Hematopoietic multipotent progenitor cell (in vitro differentiated cells): ENCODE results near the gene PCSK2. TPM values are rescaled to one million over a fixed set of nuclear protein-coding genes. Genes with fewer than 3 reads are reported as not detected.

Source experiments
- DNase-seq, 3 donors: peaks; one replicate each; pipeline ENCODE4 v3.0.0-alpha.2; 2011 to 2015; ENCODE audit warnings: low read depth in 2 of 3, low spot score in 2 of 3
- total RNA-seq: library from RNA; depleted of rRNA; stranded (reverse); fragments of >200 nt; gene quantifications from one replicate; pipeline ENCODE4 v1.2.3, GENCODE V29; 2012

PCSK2 gene
- total RNA-seq, 1 donor = under 0.01 TPM

DNA sequence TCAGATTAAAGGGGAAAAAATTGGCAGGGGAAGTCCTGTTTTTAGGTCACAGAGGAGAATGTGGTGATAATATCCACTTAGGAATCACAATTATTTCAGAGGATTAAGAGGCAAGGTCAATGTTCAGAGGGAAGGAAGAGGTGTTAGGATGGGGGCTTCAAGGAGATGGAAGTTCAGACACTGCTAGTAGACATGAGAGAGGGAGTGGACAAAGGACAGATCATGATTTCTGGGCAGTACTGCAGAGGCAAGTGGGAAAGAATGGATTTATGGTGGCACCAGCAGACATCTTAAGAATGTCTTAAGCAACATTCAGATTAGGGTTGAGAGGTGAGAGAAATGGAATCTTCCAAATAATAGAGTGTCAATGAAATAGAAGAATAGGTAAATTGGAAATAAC, 9.9 kb downstream of the PCSK2 start:
- DNase-seq = no peak

DNA sequence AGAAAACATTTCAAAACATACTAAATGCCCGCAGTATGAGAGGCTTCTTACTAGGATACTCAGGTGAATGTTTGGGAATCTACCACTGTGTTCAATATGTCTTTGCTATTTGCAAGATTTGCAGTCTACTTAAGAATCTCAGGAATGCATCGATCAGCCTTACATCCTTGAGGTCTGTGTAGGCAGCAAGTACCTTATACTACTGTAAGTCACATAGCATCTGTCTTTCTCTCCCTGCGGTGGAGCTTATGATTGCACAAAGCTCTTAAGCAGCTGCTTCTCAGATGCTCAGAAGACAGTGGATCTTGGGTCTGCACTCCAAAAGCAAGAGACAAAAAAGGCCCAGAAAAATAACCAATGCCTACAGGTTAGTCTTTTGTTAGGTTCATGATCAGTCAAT, 21.4 kb downstream of the PCSK2 start:
- no peak for DNase-seq

DNA sequence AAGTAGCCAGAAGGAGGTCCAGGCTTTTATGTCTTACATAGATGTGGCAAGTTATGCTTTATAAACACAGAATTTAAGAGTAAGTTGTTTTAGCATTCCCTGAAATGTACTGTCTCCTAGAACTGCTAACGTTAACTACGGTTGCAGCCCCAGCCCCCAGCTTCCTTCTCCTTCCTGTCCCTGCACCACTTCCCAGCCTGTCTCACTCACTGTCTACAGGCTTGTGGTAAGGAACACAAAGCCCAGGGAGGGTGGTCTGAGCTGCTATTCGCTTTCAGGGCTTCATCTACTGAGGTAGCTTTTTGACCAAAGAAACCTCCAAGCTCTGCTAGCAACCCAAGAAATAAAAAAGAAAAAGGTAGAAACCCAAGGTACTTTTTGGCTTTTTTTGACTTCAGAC, 35.9 kb downstream of the PCSK2 start:
- no peak for DNase-seq

DNA sequence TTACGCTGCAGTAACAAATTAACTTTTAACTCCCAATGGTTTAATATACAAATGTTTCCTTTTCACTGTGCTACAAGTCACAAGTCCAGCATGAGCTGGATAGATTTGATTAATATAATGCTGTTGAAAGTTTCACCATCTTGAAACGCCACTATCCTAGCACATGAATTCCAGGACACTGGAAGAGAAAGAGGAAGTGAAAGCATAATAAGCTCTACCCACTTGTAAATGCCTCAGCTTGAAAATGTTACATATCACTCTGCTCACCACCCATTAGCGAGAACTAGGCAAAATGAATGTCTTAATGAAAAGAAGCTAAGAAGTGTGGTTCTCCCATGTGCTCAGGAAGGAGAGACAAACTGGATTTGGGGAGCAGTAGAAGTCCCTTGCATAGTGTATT, 46.9 kb downstream of the PCSK2 start:
- no peak for DNase-seq

DNA sequence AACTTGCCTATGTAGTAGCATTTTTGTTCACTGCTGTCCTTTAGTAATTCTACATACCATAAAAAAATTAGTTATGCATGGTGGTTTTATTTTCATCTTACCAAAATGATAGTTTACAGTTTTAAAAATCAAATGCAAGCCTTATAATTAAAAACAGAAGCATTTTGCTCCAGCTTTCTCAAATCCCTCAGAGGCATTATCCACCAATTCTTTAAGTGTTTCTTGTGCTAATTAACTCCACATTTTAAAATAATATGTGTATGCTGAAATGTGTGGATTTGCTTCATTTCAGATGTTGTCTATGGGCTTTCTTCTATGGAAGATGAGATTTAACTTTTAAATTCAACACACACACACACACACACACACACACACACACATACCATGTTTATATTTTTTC, 49.3 kb downstream of the PCSK2 start:
- no peak for DNase-seq

DNA sequence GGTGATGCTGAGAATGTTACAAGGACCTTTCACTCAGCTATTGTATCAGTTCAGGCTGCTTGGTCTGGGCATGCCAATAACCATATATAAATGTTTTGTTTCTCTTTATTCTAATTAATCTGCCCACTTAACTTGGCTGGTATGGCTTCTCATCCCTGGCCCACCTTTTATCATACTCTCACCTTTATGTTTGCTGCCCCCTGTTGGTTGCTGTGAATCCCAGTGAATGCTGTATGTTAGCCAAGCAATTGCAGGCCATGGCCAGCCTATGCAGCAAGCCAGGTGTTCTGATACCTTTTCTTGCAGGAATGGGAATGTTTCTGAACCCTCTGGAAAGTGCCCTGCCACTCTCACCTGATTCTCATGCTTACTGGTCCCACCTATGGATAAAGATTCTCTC, 54.6 kb downstream of the PCSK2 start:
- peak in 1 of 3 donors; percentile 1 for DNase-seq

DNA sequence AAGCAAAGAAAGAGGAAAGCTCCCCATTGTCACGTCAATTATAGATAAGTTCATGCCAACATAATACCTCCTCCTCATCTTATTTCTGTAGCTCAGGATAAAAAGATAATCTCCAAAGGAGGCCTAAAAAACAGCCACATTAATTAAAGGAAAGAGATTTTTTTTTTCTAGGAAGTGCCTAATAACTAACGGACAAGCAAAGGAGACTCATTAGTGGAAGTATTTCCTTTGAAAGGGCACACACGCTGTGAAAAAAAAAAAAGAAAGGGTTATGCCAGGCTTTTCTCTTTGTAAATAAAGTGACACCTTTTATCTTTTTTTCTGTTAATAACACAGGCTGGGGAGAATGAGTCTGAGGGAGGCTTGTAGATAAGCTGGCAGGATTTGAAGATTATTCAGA, 55.7 kb downstream of the PCSK2 start:
- DNase-seq = no peak

DNA sequence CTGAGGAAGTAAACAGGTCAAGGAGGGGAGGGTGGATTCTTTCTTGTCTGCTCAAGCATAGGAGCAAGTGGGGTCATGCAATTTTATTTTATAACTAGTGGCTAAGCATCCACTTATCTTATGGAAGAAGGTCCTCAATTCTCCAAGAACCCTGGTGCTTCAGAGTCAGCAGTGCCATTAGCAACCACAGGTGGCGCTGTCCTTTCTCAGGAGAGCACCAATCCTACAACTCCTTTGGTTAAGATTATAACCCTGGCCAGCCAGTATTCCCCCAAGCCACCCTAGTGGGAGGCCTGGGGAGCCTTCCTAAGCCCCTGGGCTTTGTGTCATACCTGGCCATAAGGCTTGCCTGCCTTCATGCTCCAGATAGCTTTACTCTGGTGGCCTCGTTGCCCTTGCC, 60.7 kb downstream of the PCSK2 start:
- DNase-seq = no peak

DNA sequence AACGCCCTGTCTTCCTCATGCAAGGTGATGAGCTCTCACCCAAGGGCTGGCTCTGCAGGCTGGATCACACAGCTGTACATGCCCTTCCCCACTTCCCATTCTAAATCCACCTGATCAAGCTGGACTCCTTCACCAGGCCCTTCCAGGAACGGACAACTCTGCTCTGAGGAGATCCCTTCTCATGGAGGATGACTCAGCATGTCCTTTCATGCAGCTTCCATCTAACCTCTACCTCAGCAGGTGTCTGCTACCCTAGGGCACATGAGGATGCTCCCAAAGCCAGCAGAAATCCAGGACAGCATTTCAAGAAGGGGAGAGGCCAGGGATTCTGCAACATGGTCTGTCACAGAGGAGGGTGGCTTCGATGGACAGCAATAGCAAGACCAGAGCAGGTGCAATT, 61.2 kb downstream of the PCSK2 start:
- DNase-seq = no peak

DNA sequence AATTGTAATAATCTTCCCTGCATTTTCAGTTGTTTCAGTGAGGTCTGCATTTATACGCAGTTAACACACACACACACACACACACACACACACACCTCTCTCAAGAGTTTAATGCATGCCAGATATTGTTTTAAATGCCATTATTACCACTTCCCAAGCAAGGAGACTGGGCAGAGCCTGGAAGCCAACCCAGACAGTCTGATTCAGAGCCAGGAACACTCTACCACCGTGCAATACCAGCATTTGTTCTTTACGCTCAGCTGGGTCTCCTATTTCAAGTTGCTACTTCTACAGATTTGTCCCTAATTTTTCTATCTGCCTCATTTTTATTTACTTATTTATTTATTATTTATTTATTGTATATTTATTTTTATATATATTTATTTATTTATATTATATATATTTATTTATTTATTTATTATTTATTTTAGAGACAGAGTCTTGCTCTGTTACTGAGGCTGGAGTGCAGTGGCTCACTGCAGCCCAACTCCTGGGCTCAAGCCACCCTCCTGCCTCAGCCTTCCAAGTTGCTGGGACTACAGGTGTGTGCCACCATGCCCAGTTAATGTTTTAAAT, 68.4 kb downstream of the PCSK2 start:
- DNase-seq = no peak

DNA sequence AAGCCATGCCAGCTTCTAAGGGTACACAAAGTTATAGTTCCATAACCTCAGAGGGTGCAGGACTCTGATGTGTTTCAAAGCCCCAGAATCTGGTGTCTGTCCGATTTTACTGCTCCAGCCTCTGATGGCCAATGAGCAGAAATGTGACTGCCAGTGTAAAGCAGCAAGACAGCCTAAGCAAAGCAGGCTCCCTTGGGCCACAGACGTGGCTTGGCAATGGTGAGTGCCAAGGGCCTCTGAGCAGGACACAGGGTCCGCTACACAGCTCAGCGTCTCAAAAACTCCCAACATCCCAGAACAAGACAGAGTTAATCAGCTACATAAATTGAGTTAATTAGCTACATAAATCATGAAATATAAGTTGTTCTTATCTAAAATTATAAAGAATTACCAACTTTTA, 69.2 kb downstream of the PCSK2 start:
- DNase-seq = no peak

DNA sequence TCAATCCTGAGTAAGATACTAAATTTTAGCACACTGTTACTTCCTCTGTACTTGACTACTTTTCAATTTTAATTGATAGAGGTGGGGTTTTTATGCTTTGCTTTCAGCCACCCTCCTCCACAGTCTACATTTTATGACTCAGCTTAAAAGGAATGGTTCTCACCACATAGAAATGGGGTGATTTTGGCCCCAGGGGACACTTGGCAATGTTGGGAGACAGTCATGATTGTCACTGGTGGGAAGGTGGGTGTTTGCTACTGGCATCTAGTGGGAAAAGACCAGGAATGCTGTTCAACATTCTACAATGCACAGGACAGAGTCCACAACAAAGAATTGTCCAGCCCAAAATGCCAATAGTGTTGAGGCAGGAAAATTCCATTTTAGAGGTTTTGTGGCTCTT, 71.3 kb downstream of the PCSK2 start:
- DNase-seq = no peak

DNA sequence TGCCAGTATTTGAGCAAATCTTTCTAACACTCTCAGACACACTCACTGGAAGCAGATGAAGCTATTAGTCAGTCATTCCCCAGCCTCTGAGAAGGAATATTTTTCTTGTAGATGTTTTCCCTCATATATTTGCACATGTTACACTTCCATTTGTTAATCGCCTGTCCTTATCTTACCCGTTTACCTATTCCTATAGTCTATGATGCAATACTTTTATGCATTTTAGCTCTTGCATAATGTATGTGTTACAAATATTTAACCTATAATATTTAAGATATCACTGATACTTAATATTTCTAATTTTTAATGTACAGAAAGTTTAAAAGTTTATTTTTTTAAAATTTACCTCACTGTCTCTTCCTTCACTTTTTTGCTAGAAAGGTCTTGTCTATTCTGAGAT, 71.9 kb downstream of the PCSK2 start:
- no peak for DNase-seq

DNA sequence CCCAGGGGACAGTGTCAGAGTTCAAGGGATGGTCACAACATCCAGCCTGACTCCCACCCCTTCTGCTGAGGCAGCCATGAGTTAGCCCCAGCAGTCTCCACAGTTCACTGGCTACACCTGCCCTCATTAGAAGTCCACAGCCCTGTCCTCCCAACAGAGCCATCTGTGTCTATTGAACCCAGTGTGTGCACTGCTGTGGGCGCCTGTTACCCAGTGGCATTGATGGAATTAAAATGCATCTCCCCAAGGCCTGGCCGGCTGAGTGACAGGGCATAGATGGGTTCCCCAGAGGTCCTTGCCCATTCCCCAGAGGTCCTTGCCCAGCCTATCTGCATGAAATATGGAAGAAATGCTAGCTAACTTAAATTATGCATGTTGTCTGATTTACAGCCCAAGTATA, 73.3 kb downstream of the PCSK2 start:
- DNase-seq = no peak

DNA sequence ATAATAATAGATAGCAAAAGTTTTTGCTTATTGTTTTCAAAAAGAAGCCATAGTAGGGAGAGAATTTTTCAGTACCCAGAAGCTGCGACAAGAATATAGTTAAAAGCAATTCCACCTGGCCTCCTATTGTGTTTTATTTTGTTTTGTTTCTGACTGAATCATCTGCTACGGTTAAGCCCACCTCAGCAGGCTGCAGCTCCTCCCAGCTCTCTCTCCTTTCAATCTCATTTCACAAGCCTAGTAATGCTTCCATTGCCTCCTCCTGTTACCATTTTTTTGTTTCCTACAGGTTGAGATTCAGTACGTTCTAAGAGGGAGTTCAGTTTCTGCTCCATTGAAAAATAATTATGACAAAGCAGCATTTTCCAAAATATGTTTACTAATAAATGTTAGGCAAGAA, 77.9 kb downstream of the PCSK2 start:
- DNase-seq = no peak

DNA sequence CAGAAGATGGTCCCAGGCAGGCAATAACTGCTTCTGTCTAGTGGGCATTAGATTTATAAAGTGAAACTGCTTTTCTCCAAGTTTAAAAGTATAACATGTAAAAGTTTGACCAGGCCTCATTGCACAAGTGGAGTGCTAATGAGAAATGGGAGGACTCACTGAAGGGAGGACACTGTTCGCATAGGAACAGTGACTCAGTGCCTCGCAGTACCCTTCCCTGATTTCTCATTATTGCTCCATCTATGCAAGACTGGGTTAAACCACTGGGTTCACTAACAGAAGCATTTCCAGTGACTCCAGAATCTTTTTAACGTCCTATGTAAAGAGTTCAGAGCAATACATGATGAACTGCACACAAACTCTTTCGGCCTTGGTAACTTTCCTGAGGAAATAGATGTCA, 79.6 kb downstream of the PCSK2 start:
- DNase-seq = no peak

DNA sequence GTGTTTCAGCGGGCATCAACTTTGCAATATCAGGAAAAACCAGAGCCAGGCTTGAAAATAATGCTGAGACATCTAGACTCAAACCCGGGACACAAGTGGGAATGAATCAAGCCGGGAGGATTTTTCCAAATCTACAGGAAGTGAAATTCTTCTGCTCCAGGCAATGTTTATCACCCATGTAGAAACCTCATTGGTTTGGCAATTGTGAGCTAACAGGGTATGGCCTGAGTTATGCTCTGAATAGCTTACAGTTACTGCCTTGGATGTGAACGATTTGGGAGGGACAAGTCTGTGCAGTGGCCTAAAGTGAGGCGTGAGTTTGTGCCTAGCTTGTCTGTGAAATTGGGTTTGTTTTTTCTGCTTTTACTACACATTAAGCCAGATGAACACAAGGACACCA, 87.4 kb downstream of the PCSK2 start:
- DNase-seq = no peak

DNA sequence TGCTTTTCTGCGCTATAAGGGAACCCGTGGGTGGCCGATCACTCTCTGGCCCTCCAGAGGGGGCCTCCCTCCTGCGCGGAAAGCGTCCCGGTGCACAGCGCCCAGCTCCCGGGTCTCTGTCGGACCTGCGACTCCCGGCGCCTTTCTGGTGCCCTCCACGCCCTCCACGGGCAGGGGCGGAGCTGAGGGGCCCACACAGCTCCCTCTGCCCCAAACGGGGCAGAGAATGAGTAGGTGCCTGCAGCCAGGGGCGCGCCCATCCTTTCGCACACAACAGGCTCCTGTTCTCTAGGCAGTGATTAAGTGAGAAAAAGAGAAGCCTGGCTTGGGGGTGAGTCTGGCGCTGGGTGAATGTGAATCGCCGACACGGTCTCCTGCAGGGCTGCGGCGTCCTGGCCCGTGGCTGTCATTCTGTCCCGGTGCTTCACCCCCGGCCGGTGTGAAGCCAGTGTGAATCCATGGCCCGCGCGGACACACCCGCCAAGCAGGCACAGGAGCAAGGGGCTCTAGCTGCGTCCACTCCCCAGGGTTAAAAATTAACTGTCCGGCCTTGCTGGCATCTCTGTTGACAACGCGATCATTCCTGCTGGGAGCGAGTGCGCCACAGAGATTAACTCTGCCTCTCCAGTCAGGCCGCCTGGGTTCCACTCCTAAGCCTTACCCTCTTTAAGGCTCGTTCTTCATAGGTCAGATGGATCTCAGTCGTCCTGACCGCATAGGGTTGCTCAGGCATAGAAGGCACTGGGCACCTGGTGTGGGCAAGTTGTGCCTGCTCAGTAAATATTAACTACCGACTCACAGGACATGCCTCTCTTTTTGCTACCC, 88.8 kb downstream of the PCSK2 start:
- DNase-seq = no peak

DNA sequence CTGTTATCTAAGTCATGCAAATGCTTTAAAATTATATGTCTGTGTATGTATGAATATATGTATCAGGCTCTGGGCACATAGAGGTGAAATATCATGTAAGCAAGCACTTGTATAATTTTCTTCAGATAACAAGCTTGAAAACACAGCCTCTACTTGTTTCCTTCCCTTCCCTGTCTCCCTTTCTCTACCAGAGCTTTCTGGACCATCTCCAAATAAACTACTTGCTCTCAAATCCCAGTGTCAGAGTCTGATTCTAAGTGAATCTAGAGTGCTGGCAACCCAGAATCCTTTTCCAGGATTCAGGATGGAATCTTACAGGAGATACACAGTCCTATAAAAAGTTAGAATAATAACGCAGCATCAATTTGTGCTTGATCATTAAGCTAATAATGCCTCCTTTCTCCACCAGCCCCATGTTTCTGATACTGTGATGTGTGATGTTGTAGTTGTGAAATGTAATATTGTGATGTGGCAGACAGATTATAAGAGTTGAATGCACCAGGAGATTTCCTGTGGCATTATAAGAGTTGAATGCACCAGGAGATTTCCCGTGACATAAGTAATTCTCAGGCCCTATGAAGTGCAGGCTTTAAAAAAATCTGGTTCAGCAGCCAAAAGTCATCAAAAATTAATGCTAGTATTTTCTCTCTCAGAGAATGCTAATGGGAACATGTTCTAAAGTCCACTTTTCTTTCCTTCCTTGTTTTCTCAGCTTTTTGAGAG, 89.6 kb downstream of the PCSK2 start:
- DNase-seq = no peak

DNA sequence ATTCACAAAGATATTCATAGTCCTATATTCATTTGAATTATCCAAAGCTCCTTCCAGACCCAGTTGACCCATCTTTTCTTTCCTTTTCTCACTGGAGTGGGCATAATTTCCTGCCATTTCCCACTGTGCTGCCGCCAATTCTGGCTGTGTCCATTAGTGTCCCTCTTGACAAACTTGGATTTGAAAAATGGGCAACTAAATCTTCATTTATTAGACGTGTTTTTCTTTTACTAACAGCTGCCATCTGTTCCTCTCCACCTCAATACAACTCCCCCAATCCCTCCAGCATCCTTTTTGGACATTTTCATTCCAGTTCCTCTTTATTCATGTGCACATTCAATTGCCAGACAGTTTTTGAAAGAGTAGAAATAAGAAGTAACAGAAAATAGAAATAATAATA, 90.5 kb downstream of the PCSK2 start:
- no peak for DNase-seq

DNA sequence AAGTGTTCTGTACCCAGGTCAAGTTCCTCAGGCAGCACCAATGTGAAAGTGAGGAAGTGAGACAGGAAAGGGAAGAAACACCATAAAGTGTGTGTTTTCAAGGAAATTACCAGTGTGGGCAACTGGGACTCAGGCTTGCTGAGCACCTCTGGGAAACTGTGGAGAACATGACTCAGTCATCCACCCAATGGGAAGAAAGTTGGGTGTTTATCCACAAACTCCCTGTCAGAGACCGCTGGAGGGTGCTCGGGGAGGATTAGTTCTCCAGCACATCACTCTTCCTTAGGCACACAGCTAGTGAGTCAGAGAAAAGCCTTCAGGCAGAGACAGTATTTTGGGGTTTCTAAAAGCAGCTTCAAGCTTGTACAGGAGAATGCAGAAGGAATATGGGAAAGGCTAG, 93.6 kb downstream of the PCSK2 start:
- no peak for DNase-seq

DNA sequence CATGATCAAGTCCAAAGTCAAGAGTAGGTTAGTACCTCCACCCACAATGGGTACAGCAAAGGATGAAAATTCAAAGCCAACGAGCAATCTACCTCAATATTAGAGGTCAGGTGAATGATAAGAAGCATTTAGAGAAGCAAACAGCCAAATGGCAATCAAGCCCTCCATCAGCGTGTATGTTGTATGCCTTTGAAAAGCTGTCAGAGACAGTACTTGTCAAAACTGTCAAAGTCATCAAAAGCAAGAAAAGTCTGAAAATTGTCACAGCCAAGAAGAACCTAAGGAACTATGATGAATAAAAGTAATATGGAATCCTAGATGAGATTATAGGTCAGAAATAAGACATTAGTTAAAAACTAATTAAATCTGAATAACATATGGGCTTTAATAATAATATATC, 99.3 kb downstream of the PCSK2 start:
- no peak for DNase-seq
